ENCODE measurements around the gene CD151. TPM values are rescaled to one million over a fixed set of nuclear protein-coding genes. Genes with fewer than 3 reads are reported as not detected.
A peak's percentile ranks its signal among the peaks of the same experiment; 100 is the strongest.

Gene CD151
- total and polyA plus RNA-seq, 4 donors: 182 to 556 (median 399) TPM

GRCh38 chr11:859394-860131 is 26.8 kb downstream of the CD151 start:
- Histone ChIP-seq H3K4me1 (ENCODE audit: control insufficient read depth in 5 of 5, insufficient read depth in 5 of 5, low read length in 5 of 5) (peaks cover 0 to 40% (median 12%) of the 10 kb centered on the region in 5 donors), H3K9ac (ENCODE audit: insufficient read depth in 1 of 2, low read length in 2 of 2) (no peak overlapping the region), H3K4me3 (no peak overlapping the region), H3K9me3 (ENCODE audit: control insufficient read depth in 4 of 4, insufficient read depth in 3 of 4, low read length in 3 of 4) (no peaks in the 10 kb centered on the region), H3K36me3 (ENCODE audit: control insufficient read depth in 4 of 4, insufficient read depth in 4 of 4, low read length in 4 of 4) (peaks cover 0 to 40% (median 0%) of the 10 kb centered on the region in 4 donors), H3K27me3 (ENCODE audit: control insufficient read depth in 3 of 3, insufficient read depth in 3 of 3, low read length in 2 of 3) (no peaks in the 10 kb centered on the region), H3K27ac (ENCODE audit: low read depth in 1 of 2, low read length in 1 of 2) (peak overlapping the region in 1 of 2 donors; percentile 29)
- WGBS, 2 donors: 67 to 75% methylated on average over 22 to 31 of the region's 31 CpGs
- ATAC-seq (ENCODE audit: insufficient read depth, low FRiP score): peak; percentile 13
- peak; percentile 94 to 98 (median 94) for DNase-seq
- no peak for TF ChIP-seq CTCF (IDR thresholded peaks at IDR 0.05; ENCODE audit: control extremely low read depth, extremely low read depth)

GRCh38 chr11:860234-861104 is 27.7 kb downstream of the CD151 start:
- no peak for ATAC-seq (ENCODE audit: insufficient read depth, low FRiP score)
- WGBS, 2 donors: 87 to 88% methylated on average over 20 to 21 of the region's 21 CpGs
- H3K36me3 ChIP-seq (ENCODE audit: control insufficient read depth in 4 of 4, insufficient read depth in 4 of 4, low read length in 4 of 4): peaks cover 0 to 42% (median 0%) of the 10 kb centered on the region in 4 donors
- no peak for TF ChIP-seq CTCF (IDR thresholded peaks at IDR 0.05; ENCODE audit: control extremely low read depth, extremely low read depth)
- H3K4me3 ChIP-seq: no peak overlapping the region
- peaks cover 0 to 37% (median 12%) of the 10 kb centered on the region in 5 donors for H3K4me1 ChIP-seq (ENCODE audit: control insufficient read depth in 5 of 5, insufficient read depth in 5 of 5, low read length in 5 of 5)
- H3K9ac ChIP-seq (ENCODE audit: insufficient read depth in 1 of 2, low read length in 2 of 2): no peak overlapping the region
- no peaks in the 10 kb centered on the region for H3K9me3 ChIP-seq (ENCODE audit: control insufficient read depth in 4 of 4, insufficient read depth in 3 of 4, low read length in 3 of 4)
- DNase-seq: no peak
- H3K27me3 ChIP-seq (ENCODE audit: control insufficient read depth in 3 of 3, insufficient read depth in 3 of 3, low read length in 2 of 3): no peaks in the 10 kb centered on the region
- H3K27ac ChIP-seq (ENCODE audit: low read depth in 1 of 2, low read length in 1 of 2): peak overlapping the region in 1 of 2 donors; percentile 11

GRCh38 chr11:861105-861479 is 28.3 kb downstream of the CD151 start:
- WGBS, 2 donors: 91 to 93% methylated on average over 14 of the region's 14 CpGs
- H3K27ac ChIP-seq (ENCODE audit: low read depth in 1 of 2, low read length in 1 of 2): no peak overlapping the region

More at GRCh38 chr11:861105-861479, 28.3 kb downstream of the CD151 start:
- no peak for DNase-seq
- H3K36me3 ChIP-seq (ENCODE audit: control insufficient read depth in 4 of 4, insufficient read depth in 4 of 4, low read length in 4 of 4): peaks cover 0 to 42% (median 0%) of the 10 kb centered on the region in 4 donors
- ATAC-seq (ENCODE audit: insufficient read depth, low FRiP score): no peak
- H3K4me3 ChIP-seq: no peak overlapping the region
- no peaks in the 10 kb centered on the region for H3K9me3 ChIP-seq (ENCODE audit: control insufficient read depth in 4 of 4, insufficient read depth in 3 of 4, low read length in 3 of 4)
- no peak for TF ChIP-seq CTCF (IDR thresholded peaks at IDR 0.05; ENCODE audit: control extremely low read depth, extremely low read depth)
- H3K4me1 ChIP-seq (ENCODE audit: control insufficient read depth in 5 of 5, insufficient read depth in 5 of 5, low read length in 5 of 5): peaks cover 0 to 37% (median 12%) of the 10 kb centered on the region in 5 donors
- no peaks in the 10 kb centered on the region for H3K27me3 ChIP-seq (ENCODE audit: control insufficient read depth in 3 of 3, insufficient read depth in 3 of 3, low read length in 2 of 3)
- no peak overlapping the region for H3K9ac ChIP-seq (ENCODE audit: insufficient read depth in 1 of 2, low read length in 2 of 2)

Measured in lung (tissue), 12 donors.